K562 treated with DMSO at 1 percent for 4 hours (cell line): ENCODE results near the gene LYZL4. TPM values are rescaled to one million over a fixed set of nuclear protein-coding genes. Genes with fewer than 3 reads are reported as not detected.

Experiments
- total RNA-seq: library from RNA; unstranded; fragments of 300-600 nt; gene quantifications from 2 replicates; pipeline ENCODE4 v1.2.3, GENCODE V29; 2022; ENCODE audit not compliant: insufficient read depth

LYZL4 gene
- not detected in 2 replicates for total RNA-seq

DNA sequence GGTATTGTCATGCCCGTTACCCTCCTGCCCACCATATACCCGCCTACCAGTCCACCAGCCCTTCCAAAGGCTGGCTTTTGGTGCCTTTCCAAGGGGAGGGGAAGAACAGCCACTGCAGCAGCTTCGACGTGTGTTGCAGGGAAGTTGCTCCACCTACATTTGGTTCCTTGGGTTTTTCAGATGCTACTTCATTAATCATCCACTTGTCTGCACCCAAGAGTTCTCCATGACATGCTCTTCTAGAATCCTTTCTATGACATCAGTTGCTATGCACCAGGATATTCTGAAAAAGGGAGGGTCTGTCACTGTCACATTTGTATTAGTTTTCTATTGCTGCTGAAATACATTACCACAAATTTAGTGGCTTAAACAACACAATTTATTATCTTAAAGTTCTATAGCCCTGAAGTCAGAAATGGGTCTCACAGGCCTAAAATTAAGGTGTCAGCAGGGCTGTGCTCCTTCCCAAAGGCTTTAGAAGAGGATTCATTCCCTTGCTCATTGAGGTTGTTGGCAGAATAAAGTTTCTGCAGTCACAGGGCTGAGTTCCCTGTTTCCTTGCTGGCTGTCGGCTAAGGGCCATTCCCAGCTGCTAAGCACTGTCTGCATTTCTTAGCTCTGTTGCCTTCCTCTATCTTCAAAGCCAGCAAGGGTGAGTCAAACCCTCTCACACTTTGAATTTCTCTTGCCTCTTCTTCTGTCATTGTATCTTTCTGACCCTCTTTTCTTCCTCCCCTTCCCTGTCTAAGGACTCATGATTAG is at the start of gene LYZL4:
Gene LYZL4, minus strand, starts transcription at position 241 of the 762 bp plus-strand sequence. CDS start 3,359 bp downstream, outside the sequence.

Other genes starting within 250 kb of the LYZL4 start
- gene CCK, start 144.4 kb downstream of the LYZL4 start, total RNA-seq = not detected in 2 replicates
- not detected in 2 replicates for gene VIPR1, start 92.0 kb upstream of the LYZL4 start, total RNA-seq
- 43.6 and 52.1 TPM in 2 replicates for gene SEC22C, start 171.4 kb upstream of the LYZL4 start, total RNA-seq
- gene SS18L2, start 180.2 kb upstream of the LYZL4 start, total RNA-seq = 66.5 and 70.0 TPM in 2 replicates
- gene NKTR, start 190.1 kb upstream of the LYZL4 start, total RNA-seq = 12.3 and 23.8 TPM in 2 replicates
- gene ZBTB47, start 243.1 kb upstream of the LYZL4 start, total RNA-seq = 0.71 and 0.89 TPM in 2 replicates